Measurements from ENCODE around the gene CDC37L1.
"Not testable (repeated sequence)": the region's sequence is repeated elsewhere in the genome, so short reads cannot be mapped to it uniquely, and the experiment has no call there.

The CDC37L1 gene

GRCh38 chr9:4679268-4680172, at the start of gene CDC37L1:
TSS of gene CDC37L1 (plus strand) at chr9:4679569. CDS start at chr9:4679768, 199 bp downstream.
- peak; percentile 85 for DNase-seq

- DNase-seq = no peak
These were observed 48.5 kb upstream of the CDC37L1 start for GRCh38 chr9:4630836-4631235.

- DNase-seq = no peak
These were observed 40.4 kb upstream of the CDC37L1 start for GRCh38 chr9:4638968-4639367.

GRCh38 chr9:4639420-4639819, 39.9 kb upstream of the CDC37L1 start:
- no peak for DNase-seq

- DNase-seq = no peak
These were observed 39.3 kb upstream of the CDC37L1 start for GRCh38 chr9:4640027-4640426.

- no peak for DNase-seq
These were observed 37.0 kb upstream of the CDC37L1 start for GRCh38 chr9:4642351-4642750.

GRCh38 chr9:4654084-4654483, 25.3 kb upstream of the CDC37L1 start:
- no peak for DNase-seq

- DNase-seq = no peak
These were observed 24.8 kb upstream of the CDC37L1 start for GRCh38 chr9:4654538-4654937.

GRCh38 chr9:4656196-4656595, 23.2 kb upstream of the CDC37L1 start:
- DNase-seq = not testable (repeated sequence)

GRCh38 chr9:4656621-4657020, 22.7 kb upstream of the CDC37L1 start:
- DNase-seq = no peak

GRCh38 chr9:4657426-4658159, 21.8 kb upstream of the CDC37L1 start:
- no peak for DNase-seq

- DNase-seq = not testable (repeated sequence)
These were observed 18.7 kb upstream of the CDC37L1 start for GRCh38 chr9:4660665-4661064.

- DNase-seq = no peak
These were observed 18.2 kb upstream of the CDC37L1 start for GRCh38 chr9:4661165-4661564.

- DNase-seq = no peak
These were observed 17.8 kb upstream of the CDC37L1 start for GRCh38 chr9:4661611-4662010.

GRCh38 chr9:4662108-4662988, 17.0 kb upstream of the CDC37L1 start, which contains the start of gene PLPP6:
TSS of gene PLPP6 (plus strand) at chr9:4662294. CDS start at chr9:4662376, 82 bp downstream.
- DNase-seq = peak; percentile 77 to 84

- DNase-seq = no peak
These were observed 16.2 kb upstream of the CDC37L1 start for GRCh38 chr9:4662989-4663792.

GRCh38 chr9:4663956-4664355, 15.4 kb upstream of the CDC37L1 start:
- DNase-seq = no peak

- DNase-seq = no peak
These were observed 14.0 kb upstream of the CDC37L1 start for GRCh38 chr9:4665357-4665756.

GRCh38 chr9:4666042-4666699, 13.2 kb upstream of the CDC37L1 start, which contains the start of gene SPATA6L:
TSS of gene SPATA6L (minus strand) at chr9:4666480. CDS start at chr9:4666250, 230 bp downstream.
- DNase-seq = peak; percentile 20 to 42

GRCh38 chr9:4667681-4668080, 11.7 kb upstream of the CDC37L1 start:
- DNase-seq = no peak

- no peak for DNase-seq
These were observed 10.8 kb upstream of the CDC37L1 start for GRCh38 chr9:4668604-4669003.
